GM20431 (cell line): Measurements from ENCODE around the gene ZNF333.

Experiments used
- in situ Hi-C: fragments of 300-500 bp; cut with MseI, MboI; formaldehyde crosslinking; loops from one replicate; pipeline ENCODE4 v1.15.0; 2020; ENCODE audit warnings: low sequenced_read_pairs; ENCODE audit not compliant: unreplicated experiment

Gene ZNF333

GRCh38 chr19:14689598-14690503 is at the start of gene ZNF333:
TSS of gene ZNF333 (plus strand) at chr19:14690048. CDS start at chr19:14693492, 3,444 bp downstream.
- in situ Hi-C loops = loop anchor here (10.0 kb wide), 1 partner anchor 115 kb away; the partner anchor contains the start of gene NDUFB7

DNA sequence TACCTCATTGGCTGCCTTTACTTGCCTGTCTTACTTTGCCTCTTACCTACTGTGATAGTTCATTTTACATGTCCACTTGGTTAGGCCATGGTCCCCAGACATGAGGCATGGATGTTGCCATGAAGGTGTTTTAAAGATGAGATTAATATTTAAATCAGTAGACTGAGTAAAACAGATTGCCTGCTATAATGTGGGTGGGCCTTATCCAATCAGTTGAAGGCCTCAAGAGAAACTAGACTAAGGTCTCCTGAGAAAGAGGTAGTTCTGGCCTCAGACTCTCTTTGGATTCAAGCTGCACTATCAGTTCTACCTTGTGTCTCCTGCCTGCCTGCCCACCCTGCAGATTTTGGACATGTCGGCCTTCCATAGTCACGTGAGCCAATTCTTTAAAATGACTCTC is 41.3 kb upstream of the ZNF333 start:
- in situ Hi-C loops = no loop called here

DNA sequence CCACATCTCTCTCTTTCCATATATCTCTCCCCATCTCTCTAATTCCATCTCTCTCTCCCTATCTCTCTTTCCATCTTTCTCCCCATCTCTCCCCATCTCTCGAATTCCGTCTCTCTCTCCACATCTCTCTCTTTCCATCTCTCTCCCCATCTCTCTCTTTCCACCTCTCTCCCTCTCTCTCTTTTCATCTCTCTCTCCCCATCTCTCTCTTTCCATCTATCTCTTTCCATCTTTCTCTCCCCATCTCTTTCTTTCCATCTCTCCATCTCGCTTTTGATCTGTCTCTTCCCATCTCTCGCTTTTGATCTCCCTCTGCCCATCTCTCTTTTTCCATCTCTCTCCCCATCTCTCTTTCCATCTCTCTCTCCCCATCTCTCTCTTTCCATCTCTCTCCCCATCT is 40.8 kb upstream of the ZNF333 start:
- in situ Hi-C loops = no loop called here

- in situ Hi-C loops = no loop called here
Measured at GRCh38 chr19:14650161-14650560, 39.7 kb upstream of the ZNF333 start.

GRCh38 chr19:14654786-14655560 is 34.9 kb upstream of the ZNF333 start:
- in situ Hi-C loops = no loop called here

DNA sequence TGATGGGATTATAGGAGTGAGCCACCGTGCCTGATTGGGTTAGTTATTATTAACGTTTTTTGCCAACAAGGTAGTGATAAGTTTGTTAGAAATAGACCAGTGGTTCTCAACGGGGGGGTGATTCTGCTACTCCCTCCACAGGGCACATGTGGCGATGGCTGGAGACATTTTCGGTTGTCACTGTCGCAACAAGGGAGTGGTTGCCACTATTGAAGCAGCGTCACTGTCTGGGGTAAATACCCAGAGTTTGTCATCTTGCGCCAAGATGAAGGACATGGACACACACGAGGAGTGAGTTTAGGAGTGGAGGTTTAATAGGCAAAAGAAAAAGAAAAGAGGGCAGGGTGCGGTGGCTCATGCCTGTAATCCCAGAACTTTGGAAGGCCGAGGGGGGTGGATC is 34.1 kb upstream of the ZNF333 start:
- in situ Hi-C loops = no loop called here

- in situ Hi-C loops = no loop called here
Measured at GRCh38 chr19:14659874-14660489, 29.9 kb upstream of the ZNF333 start.

- in situ Hi-C loops = no loop called here
Measured at GRCh38 chr19:14661372-14661924, 28.4 kb upstream of the ZNF333 start.

DNA sequence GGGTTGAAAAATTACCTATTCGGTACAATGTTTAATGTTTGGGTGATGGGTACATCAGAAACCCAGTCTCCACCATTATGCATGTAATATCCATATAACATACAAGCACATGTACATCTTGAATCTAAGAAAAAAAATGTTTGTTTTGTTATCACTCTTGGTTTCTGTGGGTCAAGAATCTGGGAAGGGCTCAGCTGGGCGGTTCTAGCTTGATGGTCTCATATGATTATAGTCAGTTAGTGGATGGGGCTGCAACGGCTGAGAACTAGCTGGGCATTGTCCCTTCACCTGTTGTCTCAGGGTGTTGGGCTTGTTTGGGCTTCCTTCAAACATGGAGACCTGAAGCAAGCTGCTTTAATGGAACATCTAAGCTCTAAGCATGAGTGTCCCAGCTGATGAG is 19.9 kb upstream of the ZNF333 start:
- in situ Hi-C loops = no loop called here

DNA sequence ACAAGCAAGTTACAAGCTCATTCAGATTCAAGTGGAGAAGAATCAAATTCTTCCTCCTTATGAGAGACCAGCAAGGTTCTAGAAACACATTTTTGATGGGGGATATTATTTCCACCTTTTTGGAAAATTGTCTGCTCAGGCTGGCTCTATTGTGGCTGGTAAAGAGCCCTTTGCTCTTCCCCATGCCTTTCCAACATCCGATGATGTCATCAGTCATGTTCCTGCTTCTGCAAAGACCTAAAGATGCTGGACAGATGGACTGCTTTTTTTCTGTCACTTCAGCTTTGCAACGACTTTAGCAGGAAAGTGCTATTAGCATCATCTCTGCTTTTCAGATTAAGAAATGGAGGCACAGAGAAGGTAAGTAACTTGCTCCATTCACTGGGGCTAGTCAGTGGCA is 19.4 kb upstream of the ZNF333 start:
- in situ Hi-C loops = no loop called here

- in situ Hi-C loops = no loop called here
Measured at GRCh38 chr19:14672188-14672872, 17.5 kb upstream of the ZNF333 start.

- in situ Hi-C loops = no loop called here
Measured at GRCh38 chr19:14673088-14673487, 16.8 kb upstream of the ZNF333 start.

GRCh38 chr19:14674764-14675163 is 15.1 kb upstream of the ZNF333 start, which contains the start of gene ADGRE3:
TSS of gene ADGRE3 (minus strand) at chr19:14674844. CDS start at chr19:14674770, 74 bp downstream.
- in situ Hi-C loops = no loop called here

- in situ Hi-C loops = no loop called here
Measured at GRCh38 chr19:14676762-14677161, 13.1 kb upstream of the ZNF333 start.

DNA sequence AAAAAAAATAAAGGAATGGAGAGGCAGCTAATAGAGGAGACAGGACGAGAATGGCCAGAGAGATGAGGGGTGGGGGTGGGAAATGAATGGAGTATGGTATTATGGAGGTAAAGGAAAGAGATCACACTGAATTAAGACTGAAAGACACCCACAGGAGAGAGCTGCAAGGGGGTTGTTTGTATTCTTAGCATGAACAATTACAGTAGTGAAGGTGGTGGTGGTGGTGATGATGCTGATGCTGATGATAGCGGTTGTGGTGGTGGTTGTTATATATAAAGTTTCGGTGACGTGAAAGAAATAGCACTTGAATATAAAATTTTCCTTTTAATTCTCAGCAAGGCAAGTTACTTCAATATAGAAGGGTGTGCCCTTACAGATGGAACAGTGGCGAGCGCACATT is 12.4 kb upstream of the ZNF333 start:
- in situ Hi-C loops = no loop called here

DNA sequence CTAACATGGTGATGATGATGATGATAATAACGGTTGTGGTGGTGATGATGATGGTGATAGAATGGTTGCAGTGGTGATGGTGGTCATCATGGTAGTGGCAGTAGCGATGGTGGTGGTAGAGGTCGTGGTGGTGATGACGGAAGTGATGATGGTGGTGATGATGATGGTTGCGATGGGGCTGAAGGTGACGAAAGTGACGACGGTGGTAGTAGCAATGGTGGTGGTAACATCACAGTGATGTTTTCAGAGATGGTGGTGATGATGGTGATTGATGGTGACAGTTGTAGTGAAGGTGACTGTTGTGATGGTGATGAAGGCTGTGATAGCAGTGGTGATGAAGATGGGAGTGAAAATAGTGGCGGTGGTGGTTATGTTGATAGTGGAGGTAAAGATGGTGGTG is 11.6 kb upstream of the ZNF333 start:
- in situ Hi-C loops = no loop called here

GRCh38 chr19:14682084-14682483 is 7.8 kb upstream of the ZNF333 start:
- in situ Hi-C loops = loop anchor here (10.0 kb wide), 1 partner anchor 107 kb away; the partner anchor contains the start of gene NDUFB7

- in situ Hi-C loops = loop anchor here (10.0 kb wide), 1 partner anchor 109 kb away; the partner anchor contains the start of gene NDUFB7
Measured at GRCh38 chr19:14683439-14683838, 6.4 kb upstream of the ZNF333 start.

GRCh38 chr19:14686411-14686810 is 3.4 kb upstream of the ZNF333 start:
- in situ Hi-C loops = loop anchor here (10.0 kb wide), 1 partner anchor 112 kb away; the partner anchor contains the start of gene NDUFB7
